A549 (cell line): ENCODE measurements around the gene KIAA0825. TPM values are rescaled to one million over a fixed set of nuclear protein-coding genes. Genes with fewer than 3 reads are reported as not detected.

Experiments used
- ATAC-seq, 2 experiments: fragments of 200-7000 bp in 1 of 2; fragments of >200 bp in 1 of 2; cut with Nextera tagmentation in 1 of 2; cut with Tn5 transposase in 1 of 2; 3 replicates each; pipeline versions ENCODE4 v1.8.0 to v1.9.1; 2018 to 2020; ENCODE audit warnings: mild to moderate bottlenecking in 1 of 2, moderate library complexity in 1 of 2
- CTCF ChIA-PET: fragments of 300-600 bp; sonication (Branson Sonifier 250); formaldehyde crosslinking; extraction: SDS; loops from one replicate; lab custom pipeline; 2021; ENCODE audit warnings: antibody characterized with exemption, inconsistent platforms; lab: Yijun Ruan, JAX
- POLR2A ChIA-PET: fragments of 350-600 bp; formaldehyde crosslinking; extraction: SDS; loops from one replicate; lab custom pipeline; 2021; ENCODE audit warnings: antibody characterized with exemption, inconsistent platforms; lab: Yijun Ruan, JAX
- DNase-seq, 2 experiments: peaks; one replicate each; pipeline versions ENCODE4 v3.0.0 to v3.0.0-alpha.2; 2011 to 2016; ENCODE audit warnings: low read depth in 1 of 2, low spot score in 1 of 2
- FAIRE-seq: peaks from 2 replicates; lab custom pipeline; 2011; peaks lifted over from hg19 to GRCh38; lab: Jason Lieb, UNC
- H3K27ac ChIP-seq, 2 experiments: fragments of >200 bp; sonication (Bioruptor Twin); formaldehyde crosslinking; 3 replicates each; pipeline ENCODE4 v1.5.1; 2016 to 2017
- H3K4me1 ChIP-seq: fragments of >200 bp; sonication (Bioruptor Twin); formaldehyde crosslinking; 3 replicates; pipeline ENCODE4 v1.6.1; 2016
- H3K4me2 ChIP-seq: fragments of >200 bp; sonication (Bioruptor Twin); formaldehyde crosslinking; 3 replicates; pipeline ENCODE4 v1.6.1; 2016
- H3K4me3 ChIP-seq: fragments of >200 bp; sonication (Bioruptor Twin); formaldehyde crosslinking; 3 replicates; pipeline ENCODE4 v1.5.1; 2016
- H3K9me3 ChIP-seq: fragments of >200 bp; sonication (Bioruptor Twin); formaldehyde crosslinking; 3 replicates; pipeline ENCODE4 v1.6.1; 2016
- ATOH8 ChIP-seq: fragments of 250-450 bp; sonication (Bioruptor Pico); IDR thresholded peaks from 2 replicates; pipeline ENCODE4 v1.5.0; 2020; ENCODE audit warnings: low read depth, mild to moderate bottlenecking, moderate library complexity
- CBX2 ChIP-seq: fragments of 200-600 bp; sonication (generic); IDR thresholded peaks from 2 replicates; pipeline ENCODE4 v1.6.1; 2016; ENCODE audit warnings: low read depth, mild to moderate bottlenecking, borderline replicate concordance
- CBX8 ChIP-seq: fragments of 200-600 bp; sonication (generic); IDR thresholded peaks from 2 replicates; pipeline ENCODE4 v1.6.1; 2016
- CEBPB ChIP-seq, 2 experiments: fragments of >200 bp in 1 of 2; sonication (Bioruptor Twin) in 1 of 2; formaldehyde crosslinking in 1 of 2; IDR thresholded peaks; 2 replicates each; pipeline ENCODE4 v1.6.1; 2012 to 2016
- CHD2 ChIP-seq: fragments of 150-350 bp; IDR thresholded peaks from 2 replicates; pipeline ENCODE4 v1.6.1; 2014; ENCODE audit warnings: low read length; ENCODE audit not compliant: partially characterized antibody
- E2F6 ChIP-seq: IDR thresholded peaks from 2 replicates; pipeline ENCODE4 v1.6.1; 2012; ENCODE audit warnings: low read depth, borderline replicate concordance
- EP300 ChIP-seq, 2 experiments: fragments of >200 bp; sonication (Bioruptor Twin); formaldehyde crosslinking; IDR thresholded peaks; 2 replicates in 1 of 2; 3 replicates in 1 of 2; pipeline ENCODE4 v1.6.1; 2016 to 2017
- FOXS1 ChIP-seq: fragments of 250-450 bp; sonication (Bioruptor Pico); IDR thresholded peaks from 2 replicates; pipeline ENCODE4 v1.5.0; 2020; ENCODE audit warnings: mild to moderate bottlenecking, moderate library complexity
- GATA3 ChIP-seq: IDR thresholded peaks from 2 replicates; pipeline ENCODE4 v1.6.1; 2012; ENCODE audit warnings: borderline replicate concordance
- HOXB13 ChIP-seq: fragments of 250-450 bp; sonication (Bioruptor Pico); IDR thresholded peaks from 2 replicates; pipeline ENCODE4 v1.5.0; 2020; ENCODE audit warnings: low read depth, mild to moderate bottlenecking, moderate library complexity
- HOXB5 ChIP-seq: fragments of 250-450 bp; sonication (Bioruptor Pico); IDR thresholded peaks from 2 replicates; pipeline ENCODE4 v1.5.0; 2020; ENCODE audit warnings: mild to moderate bottlenecking, moderate library complexity
- KDM5A ChIP-seq: fragments of 200-600 bp; sonication (generic); IDR thresholded peaks from 2 replicates; pipeline ENCODE4 v1.6.1; 2016; ENCODE audit warnings: antibody characterized with exemption, mild to moderate bottlenecking
- MAFK ChIP-seq: fragments of 450-650 bp; IDR thresholded peaks from 2 replicates; pipeline ENCODE4 v1.6.1; 2014; ENCODE audit not compliant: partially characterized antibody
- MAX ChIP-seq: IDR thresholded peaks from 2 replicates; pipeline ENCODE4 v1.6.1; 2012
- MYC ChIP-seq: IDR thresholded peaks from 2 replicates; pipeline ENCODE4 v1.6.1; 2012; ENCODE audit warnings: mild to moderate bottlenecking, inconsistent platforms, low read length, improper control_type of control experiment, borderline replicate concordance
- NPAS2 ChIP-seq: fragments of 250-450 bp; sonication (Bioruptor Pico); IDR thresholded peaks from 2 replicates; pipeline ENCODE4 v1.8.0; 2022; ENCODE audit warnings: mild to moderate bottlenecking, moderate library complexity, borderline replicate concordance
- PHF8 ChIP-seq: fragments of 200-600 bp; sonication (generic); IDR thresholded peaks from 2 replicates; pipeline ENCODE4 v1.6.1; 2016; ENCODE audit warnings: low read depth, mild to moderate bottlenecking, antibody characterized with exemption, moderate library complexity, borderline replicate concordance
- POLR2A ChIP-seq: IDR thresholded peaks from 2 replicates; pipeline ENCODE4 v1.6.1; 2012; ENCODE audit warnings: mild to moderate bottlenecking, low read length
- POLR2AphosphoS2 ChIP-seq: conservative IDR thresholded peaks from 2 replicates; pipeline ENCODE4 v1.6.1; 2012; ENCODE audit warnings: low read length, improper control_type of control experiment, inconsistent platforms
- RCOR1 ChIP-seq: fragments of 150-350 bp; IDR thresholded peaks from 2 replicates; pipeline ENCODE4 v1.6.1; 2014; ENCODE audit warnings: antibody characterized with exemption, low read length, low read depth
- RNF2 ChIP-seq: fragments of 200-600 bp; sonication (generic); IDR thresholded peaks from 2 replicates; pipeline ENCODE4 v1.6.1; 2016; ENCODE audit warnings: low read depth, mild to moderate bottlenecking, antibody characterized with exemption, moderate library complexity, borderline replicate concordance
- SMC3 ChIP-seq: fragments of >200 bp; sonication (Bioruptor Twin); formaldehyde crosslinking; IDR thresholded peaks from 3 replicates; pipeline ENCODE4 v1.6.1; 2018; ENCODE audit warnings: inconsistent platforms
- TFCP2L1 ChIP-seq: fragments of 250-450 bp; sonication (Bioruptor Pico); IDR thresholded peaks from 2 replicates; pipeline ENCODE4 v1.5.0; 2021; ENCODE audit warnings: mild to moderate bottlenecking
- TP53 ChIP-seq: fragments of 250-450 bp; sonication (Bioruptor Pico); IDR thresholded peaks from 2 replicates; pipeline ENCODE4 v1.5.0; 2021; ENCODE audit warnings: mild to moderate bottlenecking, moderate library complexity
- ZC3H11A ChIP-seq: fragments of 450-650 bp; IDR thresholded peaks from 2 replicates; pipeline ENCODE4 v1.6.1; 2014; ENCODE audit warnings: antibody characterized with exemption, mild to moderate bottlenecking
- ZNF302 ChIP-seq: fragments of 250-450 bp; sonication (Bioruptor Pico); IDR thresholded peaks from 2 replicates; pipeline ENCODE4 v1.9.0; 2021; ENCODE audit warnings: inconsistent platforms, mild to moderate bottlenecking, moderate library complexity
- ZSCAN20 ChIP-seq: fragments of 250-450 bp; sonication (Bioruptor Pico); IDR thresholded peaks from 2 replicates; pipeline ENCODE4 v1.8.0; 2022; ENCODE audit warnings: mild to moderate bottlenecking, moderate library complexity
- WGBS: methylation state at CpG from one replicate; pipeline ENCODE4 v1.1.6; 2017; ENCODE audit errors: missing lambda C conversion rate; 5-methylcytosine and 5-hydroxymethylcytosine counted together
- polyA plus RNA-seq, 4 experiments: library from polyadenylated mRNA; depleted of rRNA in 3 of 4; stranded (reverse); fragments of >200 nt; fragmentation: RNase III in 1 of 4; extraction: RNeasy Plus Mini Kit Qiagen cat#74134 plus additional on column Dnase treatment in 1 of 4; gene quantifications; 2 replicates in 3 of 4; 3 replicates in 1 of 4; pipeline ENCODE4 v1.2.3, GENCODE V29; 2011 to 2017
- TF ChIP-seq, protein P1 (sequence below): fragments of >200 bp; sonication (Bioruptor Twin); formaldehyde crosslinking; IDR thresholded peaks from 3 replicates; pipeline ENCODE4 v1.5.1; 2016
- TF ChIP-seq, protein P2 (sequence below): fragments of 450-650 bp; IDR thresholded peaks from 2 replicates; pipeline ENCODE4 v1.6.1; 2014; ENCODE audit warnings: antibody characterized with exemption
- TF ChIP-seq, protein P3 (sequence below): fragments of 250-450 bp; sonication (Bioruptor Pico); IDR thresholded peaks from 2 replicates; pipeline ENCODE4 v1.5.0; 2021; ENCODE audit warnings: mild to moderate bottlenecking, moderate library complexity, borderline replicate concordance
- TF ChIP-seq, protein P4 (sequence below): fragments of 150-350 bp; IDR thresholded peaks from 2 replicates; pipeline ENCODE4 v1.6.1; 2014; ENCODE audit warnings: low read depth, mild to moderate bottlenecking, low read length

The KIAA0825 gene
- polyA plus RNA-seq, 2 of the 4 experiments (the other 2 are of a cell fraction): 0.57 to 0.80 TPM

DNA sequence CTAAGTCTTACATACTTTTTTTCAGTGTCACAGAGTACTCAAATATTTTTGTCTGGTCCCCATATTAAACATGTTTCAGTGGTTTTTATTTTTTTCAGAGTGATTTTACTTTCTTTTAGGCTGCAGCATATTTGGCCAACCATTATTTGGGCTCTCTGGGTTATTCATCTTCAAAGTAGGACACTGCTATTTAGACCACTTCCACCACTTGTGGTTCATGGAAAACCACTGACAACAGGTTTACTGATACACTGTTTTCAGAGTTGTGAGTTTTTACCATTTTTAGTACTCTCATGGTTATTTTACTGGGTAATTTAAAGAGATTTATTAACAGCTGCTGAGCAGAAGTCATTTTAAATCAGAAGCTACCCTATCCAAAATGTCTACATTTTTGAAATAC lies 437.6 kb downstream of the KIAA0825 start:
- ChIA-PET CTCF (no interaction called here), POLR2A (no interaction called here)
- FAIRE-seq (no peak), DNase-seq (no peak), ATAC-seq (no peak)
- no peaks in the 10 kb centered on the region for H3K4me1 ChIP-seq
- H3K9me3 ChIP-seq: no peaks in the 10 kb centered on the region
- no peak overlapping the region for H3K4me3 ChIP-seq
- no peak overlapping the region for H3K27ac ChIP-seq
- no peak overlapping the region for H3K4me2 ChIP-seq
- TF ChIP-seq POLR2AphosphoS2: no peak
- TF ChIP-seq MAX: no peak
- TF ChIP-seq NPAS2 (CRISPR knock-in tag): no peak
- no peak for TF ChIP-seq CEBPB (IDR thresholded peaks at IDR 0.05)
- TF ChIP-seq TFCP2L1 (CRISPR knock-in tag): no peak
- TF ChIP-seq, protein P1, sequence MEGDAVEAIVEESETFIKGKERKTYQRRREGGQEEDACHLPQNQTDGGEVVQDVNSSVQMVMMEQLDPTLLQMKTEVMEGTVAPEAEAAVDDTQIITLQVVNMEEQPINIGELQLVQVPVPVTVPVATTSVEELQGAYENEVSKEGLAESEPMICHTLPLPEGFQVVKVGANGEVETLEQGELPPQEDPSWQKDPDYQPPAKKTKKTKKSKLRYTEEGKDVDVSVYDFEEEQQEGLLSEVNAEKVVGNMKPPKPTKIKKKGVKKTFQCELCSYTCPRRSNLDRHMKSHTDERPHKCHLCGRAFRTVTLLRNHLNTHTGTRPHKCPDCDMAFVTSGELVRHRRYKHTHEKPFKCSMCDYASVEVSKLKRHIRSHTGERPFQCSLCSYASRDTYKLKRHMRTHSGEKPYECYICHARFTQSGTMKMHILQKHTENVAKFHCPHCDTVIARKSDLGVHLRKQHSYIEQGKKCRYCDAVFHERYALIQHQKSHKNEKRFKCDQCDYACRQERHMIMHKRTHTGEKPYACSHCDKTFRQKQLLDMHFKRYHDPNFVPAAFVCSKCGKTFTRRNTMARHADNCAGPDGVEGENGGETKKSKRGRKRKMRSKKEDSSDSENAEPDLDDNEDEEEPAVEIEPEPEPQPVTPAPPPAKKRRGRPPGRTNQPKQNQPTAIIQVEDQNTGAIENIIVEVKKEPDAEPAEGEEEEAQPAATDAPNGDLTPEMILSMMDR: no peak
- no peak for TF ChIP-seq POLR2A
- TF ChIP-seq, protein P2, sequence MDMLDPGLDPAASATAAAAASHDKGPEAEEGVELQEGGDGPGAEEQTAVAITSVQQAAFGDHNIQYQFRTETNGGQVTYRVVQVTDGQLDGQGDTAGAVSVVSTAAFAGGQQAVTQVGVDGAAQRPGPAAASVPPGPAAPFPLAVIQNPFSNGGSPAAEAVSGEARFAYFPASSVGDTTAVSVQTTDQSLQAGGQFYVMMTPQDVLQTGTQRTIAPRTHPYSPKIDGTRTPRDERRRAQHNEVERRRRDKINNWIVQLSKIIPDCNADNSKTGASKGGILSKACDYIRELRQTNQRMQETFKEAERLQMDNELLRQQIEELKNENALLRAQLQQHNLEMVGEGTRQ: no peak
- no peak for TF ChIP-seq EP300 (IDR thresholded peaks at IDR 0.05)
- no peak for TF ChIP-seq ZNF302 (CRISPR knock-in tag)
- no peak for TF ChIP-seq RNF2
- no peak for TF ChIP-seq ATOH8 (CRISPR knock-in tag)
- TF ChIP-seq CBX2: no peak
- TF ChIP-seq HOXB13 (CRISPR knock-in tag): no peak
- no peak for TF ChIP-seq ZC3H11A
- TF ChIP-seq CBX8: no peak
- no peak for TF ChIP-seq ZSCAN20 (CRISPR knock-in tag)

GRCh38 chr5:94175912-94176311 lies 442.5 kb downstream of the KIAA0825 start:
- TF ChIP-seq TP53 (CRISPR knock-in tag) (no peak), KDM5A (no peak), MYC (no peak), FOXS1 (CRISPR knock-in tag) (no peak), SMC3 (no peak), CBX2 (no peak), HOXB5 (no peak), PHF8 (no peak), TFCP2L1 (CRISPR knock-in tag) (no peak), CHD2 (no peak), MAFK (no peak), E2F6 (no peak), RCOR1 (no peak), GATA3 (no peak), ZSCAN20 (CRISPR knock-in tag) (no peak), MAX (no peak)
- TF ChIP-seq, protein P3, sequence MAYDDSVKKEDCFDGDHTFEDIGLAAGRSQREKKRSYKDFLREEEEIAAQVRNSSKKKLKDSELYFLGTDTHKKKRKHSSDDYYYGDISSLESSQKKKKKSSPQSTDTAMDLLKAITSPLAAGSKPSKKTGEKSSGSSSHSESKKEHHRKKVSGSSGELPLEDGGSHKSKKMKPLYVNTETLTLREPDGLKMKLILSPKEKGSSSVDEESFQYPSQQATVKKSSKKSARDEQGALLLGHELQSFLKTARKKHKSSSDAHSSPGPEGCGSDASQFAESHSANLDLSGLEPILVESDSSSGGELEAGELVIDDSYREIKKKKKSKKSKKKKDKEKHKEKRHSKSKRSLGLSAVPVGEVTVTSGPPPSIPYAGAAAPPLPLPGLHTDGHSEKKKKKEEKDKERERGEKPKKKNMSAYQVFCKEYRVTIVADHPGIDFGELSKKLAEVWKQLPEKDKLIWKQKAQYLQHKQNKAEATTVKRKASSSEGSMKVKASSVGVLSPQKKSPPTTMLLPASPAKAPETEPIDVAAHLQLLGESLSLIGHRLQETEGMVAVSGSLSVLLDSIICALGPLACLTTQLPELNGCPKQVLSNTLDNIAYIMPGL: no peak
- TF ChIP-seq, protein P4, sequence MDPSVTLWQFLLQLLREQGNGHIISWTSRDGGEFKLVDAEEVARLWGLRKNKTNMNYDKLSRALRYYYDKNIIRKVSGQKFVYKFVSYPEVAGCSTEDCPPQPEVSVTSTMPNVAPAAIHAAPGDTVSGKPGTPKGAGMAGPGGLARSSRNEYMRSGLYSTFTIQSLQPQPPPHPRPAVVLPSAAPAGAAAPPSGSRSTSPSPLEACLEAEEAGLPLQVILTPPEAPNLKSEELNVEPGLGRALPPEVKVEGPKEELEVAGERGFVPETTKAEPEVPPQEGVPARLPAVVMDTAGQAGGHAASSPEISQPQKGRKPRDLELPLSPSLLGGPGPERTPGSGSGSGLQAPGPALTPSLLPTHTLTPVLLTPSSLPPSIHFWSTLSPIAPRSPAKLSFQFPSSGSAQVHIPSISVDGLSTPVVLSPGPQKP: no peak
- Histone ChIP-seq H3K9me3 (no peaks in the 10 kb centered on the region), H3K4me1 (no peaks in the 10 kb centered on the region), H3K4me2 (no peak overlapping the region), H3K27ac (no peak overlapping the region), H3K4me3 (no peak overlapping the region)
- POLR2A ChIA-PET: no interaction called here
- 72% methylated on average over 1 of the region's 1 CpG for WGBS
- DNase-seq: no peak
- ATAC-seq: no peak
- FAIRE-seq: no peak
- CTCF ChIA-PET: no interaction called here
